C1 segment of cervical spinal cord (tissue), 14 donors: ENCODE measurements around the gene AKAP8.
"Not testable (repeated sequence)": the region's sequence is repeated elsewhere in the genome, so short reads cannot be mapped to it uniquely, and the experiment has no call there.

Experiments
- DNase-seq, 14 donors: peaks; one replicate each; lab custom pipeline; 2025; lab: John Stamatoyannopoulos, UW

Gene AKAP8

DNA sequence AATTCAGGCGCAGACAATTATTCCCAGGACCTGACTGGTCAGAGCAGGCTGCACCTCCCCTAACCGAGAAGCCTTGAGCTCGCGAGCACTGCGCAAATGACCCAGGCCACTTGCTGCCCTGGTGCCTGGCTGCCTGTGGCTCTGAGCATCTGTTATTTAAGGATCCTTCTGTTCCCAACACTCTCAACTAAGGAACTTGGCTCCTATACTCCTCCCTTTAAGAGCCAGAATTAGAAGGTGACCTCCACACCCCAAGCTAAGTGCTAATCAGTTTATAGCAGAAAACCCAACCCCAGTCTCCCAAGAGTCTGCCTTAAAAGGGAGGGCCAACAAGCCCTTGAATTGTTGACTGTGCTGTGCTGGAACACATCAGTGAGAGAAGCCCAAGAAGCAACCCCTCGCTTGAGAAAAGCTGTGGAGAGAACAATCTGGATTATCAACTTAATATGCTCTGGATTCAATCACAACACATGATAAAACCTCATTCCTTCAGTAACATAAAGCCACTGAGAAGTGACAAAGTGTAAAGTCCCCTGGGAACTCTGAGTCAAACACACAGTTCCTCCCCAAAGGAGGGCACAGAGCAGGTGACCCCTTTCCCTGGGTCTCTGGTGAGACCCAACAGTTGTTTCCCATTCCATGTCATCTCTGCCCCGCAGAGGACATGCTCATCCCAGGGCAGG is 24.7 kb upstream of the AKAP8 start:
- peak in 1 of 14 donors; percentile 83 for DNase-seq

DNA sequence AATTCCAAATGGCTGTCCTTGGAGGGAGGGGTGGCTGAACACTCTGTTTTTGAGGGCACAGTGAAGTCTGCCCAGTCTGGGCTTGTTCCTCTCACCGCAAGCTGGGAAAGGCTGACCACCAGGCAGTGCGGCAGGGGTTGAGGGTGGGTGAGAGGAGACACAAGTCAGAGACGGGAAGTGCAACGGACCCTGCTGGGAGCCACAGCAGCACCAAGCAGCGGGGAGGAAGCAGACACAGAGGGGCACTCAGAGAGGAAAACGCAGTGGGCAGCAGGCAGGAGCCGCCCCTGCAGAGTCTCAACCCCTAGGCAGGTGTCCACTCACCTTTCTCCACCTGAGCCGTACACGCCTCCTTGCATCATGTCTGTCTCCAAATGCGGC is 23.6 kb upstream of the AKAP8 start:
- DNase-seq = no peak

DNA sequence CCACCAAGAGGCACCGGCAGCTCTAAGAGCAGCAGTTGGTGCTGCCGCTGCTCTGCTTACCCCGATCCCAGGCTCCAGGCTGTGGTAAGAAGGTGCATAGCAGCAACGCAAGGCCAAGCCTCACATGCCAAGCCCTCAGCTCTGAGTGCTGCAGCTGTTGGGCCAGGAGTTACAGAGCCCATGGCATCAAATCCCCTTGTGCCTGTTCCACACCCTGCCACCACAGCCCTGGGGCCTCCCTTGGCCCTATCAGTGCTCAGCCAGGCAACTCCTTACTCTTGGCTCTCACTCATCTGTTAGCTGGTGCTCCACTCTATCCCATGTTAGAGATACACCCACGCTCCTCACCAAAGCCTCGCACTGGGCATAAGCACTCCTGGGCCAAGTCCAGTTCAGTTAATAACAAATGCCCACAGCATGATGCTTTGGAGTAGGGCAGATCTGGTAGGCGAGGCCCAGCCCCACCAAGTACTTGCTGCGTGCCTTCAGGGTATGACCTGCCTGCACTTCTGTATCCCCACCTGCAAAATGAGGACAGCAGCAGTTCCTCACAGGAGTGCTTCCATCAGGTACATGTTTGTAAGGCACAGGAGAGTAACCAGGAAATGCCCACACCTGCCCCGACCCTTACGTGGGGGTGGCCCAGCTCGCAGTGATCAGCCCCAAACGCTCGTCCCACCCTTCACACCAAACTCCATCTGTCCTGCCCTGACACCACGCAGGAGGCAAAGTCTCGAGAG is 23.0 kb upstream of the AKAP8 start:
- peak in 1 of 14 donors; percentile 57 for DNase-seq

- DNase-seq = peak in 1 of 14 donors; percentile 41
These were observed 21.8 kb upstream of the AKAP8 start for GRCh38 chr19:15401397-15401710.

GRCh38 chr19:15400521-15401396 is 21.2 kb upstream of the AKAP8 start:
- DNase-seq = peak in 1 of 14 donors; percentile 42

DNA sequence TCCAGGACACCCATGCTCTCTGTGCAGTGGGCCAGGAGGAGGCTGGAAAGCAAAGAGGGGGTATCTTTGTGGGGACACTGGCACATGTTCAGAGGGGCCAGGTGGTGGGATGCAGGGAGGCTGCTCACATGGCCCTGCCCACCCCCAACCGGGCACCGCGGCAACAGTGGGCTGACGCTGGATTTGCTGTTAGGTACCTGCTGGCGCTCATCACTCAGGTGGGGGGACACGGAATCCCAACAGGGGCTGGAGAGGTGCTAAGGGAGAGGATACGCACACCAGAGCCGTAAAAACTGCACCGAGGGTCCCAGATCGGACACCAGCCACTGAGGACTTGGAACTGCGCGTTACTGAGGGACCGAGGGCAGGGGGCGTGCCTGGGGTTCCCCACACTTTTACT is 20.0 kb upstream of the AKAP8 start:
- DNase-seq = no peak

GRCh38 chr19:15399234-15399515 is 19.6 kb upstream of the AKAP8 start:
- DNase-seq = no peak

GRCh38 chr19:15398501-15399233 is 19.1 kb upstream of the AKAP8 start:
- DNase-seq = no peak

DNA sequence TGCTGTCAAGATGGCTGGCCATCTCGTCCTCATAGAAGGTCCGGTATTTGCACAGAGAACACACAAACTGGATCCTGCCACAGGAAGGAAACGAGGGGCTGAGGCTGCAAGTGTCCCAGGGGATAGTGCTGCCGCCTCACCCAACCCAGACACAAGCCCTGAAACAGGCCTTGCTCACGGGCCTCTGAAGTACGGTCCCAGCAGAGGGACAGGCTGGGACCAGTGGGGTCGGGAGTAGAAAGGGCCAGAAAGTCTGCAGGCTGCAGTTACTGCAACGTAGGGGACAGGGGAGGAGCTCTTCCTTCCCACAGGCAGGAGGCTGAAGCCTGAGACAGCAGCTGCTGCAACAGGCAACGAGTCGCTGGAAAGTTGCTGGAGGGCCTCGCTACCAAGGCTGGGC is 18.2 kb upstream of the AKAP8 start:
- DNase-seq = no peak

- no peak for DNase-seq
These were observed 17.6 kb upstream of the AKAP8 start for GRCh38 chr19:15397236-15397635.

GRCh38 chr19:15396436-15396835 is 16.8 kb upstream of the AKAP8 start:
- no peak for DNase-seq

DNA sequence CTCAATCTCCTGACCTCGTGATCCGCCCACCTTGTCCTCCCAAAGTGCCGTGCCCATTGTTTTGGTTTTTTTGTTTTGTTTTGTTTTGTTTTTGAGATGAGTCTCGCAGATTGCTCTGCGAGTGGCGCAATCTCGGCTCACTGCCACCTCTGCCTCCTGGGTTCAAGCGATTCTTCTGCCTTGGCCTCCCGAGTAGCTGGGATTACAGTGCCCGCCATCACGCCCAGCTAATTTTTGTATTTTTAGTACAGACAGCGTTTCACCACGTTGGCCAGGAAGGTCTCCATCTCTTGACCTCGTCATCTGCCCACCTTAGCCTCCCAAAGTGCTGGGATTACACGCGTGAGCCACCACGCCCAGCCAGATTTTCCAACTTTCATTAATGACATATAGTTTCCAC is 15.7 kb upstream of the AKAP8 start:
- not testable (repeated sequence) for DNase-seq

- DNase-seq = no peak
These were observed 14.8 kb upstream of the AKAP8 start for GRCh38 chr19:15394426-15394825.

GRCh38 chr19:15393963-15394362 is 14.4 kb upstream of the AKAP8 start:
- no peak for DNase-seq

GRCh38 chr19:15390814-15391213 is 11.2 kb upstream of the AKAP8 start:
- DNase-seq = no peak

DNA sequence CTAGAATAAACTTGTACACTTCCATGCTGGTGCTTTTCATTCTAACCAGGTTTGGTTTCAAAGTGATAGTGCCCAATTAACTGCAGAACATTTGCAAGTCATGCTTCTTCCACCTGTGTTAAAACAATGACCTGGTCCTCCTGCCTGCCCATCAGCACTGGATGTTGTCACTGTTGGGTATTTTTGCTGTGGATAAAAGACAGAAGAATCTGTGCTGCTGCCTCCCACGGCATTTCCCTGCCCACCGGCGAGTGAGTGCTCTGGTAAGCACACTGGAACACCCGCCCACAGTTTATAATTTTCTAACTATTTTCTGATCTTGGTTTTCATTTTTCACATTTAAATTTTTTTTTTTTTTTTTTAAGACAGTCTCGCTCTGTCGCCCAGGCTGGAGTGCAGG is 2.3 kb upstream of the AKAP8 start:
- DNase-seq = no peak

- DNase-seq = no peak
These were observed 1.8 kb upstream of the AKAP8 start for GRCh38 chr19:15381429-15381828.

DNA sequence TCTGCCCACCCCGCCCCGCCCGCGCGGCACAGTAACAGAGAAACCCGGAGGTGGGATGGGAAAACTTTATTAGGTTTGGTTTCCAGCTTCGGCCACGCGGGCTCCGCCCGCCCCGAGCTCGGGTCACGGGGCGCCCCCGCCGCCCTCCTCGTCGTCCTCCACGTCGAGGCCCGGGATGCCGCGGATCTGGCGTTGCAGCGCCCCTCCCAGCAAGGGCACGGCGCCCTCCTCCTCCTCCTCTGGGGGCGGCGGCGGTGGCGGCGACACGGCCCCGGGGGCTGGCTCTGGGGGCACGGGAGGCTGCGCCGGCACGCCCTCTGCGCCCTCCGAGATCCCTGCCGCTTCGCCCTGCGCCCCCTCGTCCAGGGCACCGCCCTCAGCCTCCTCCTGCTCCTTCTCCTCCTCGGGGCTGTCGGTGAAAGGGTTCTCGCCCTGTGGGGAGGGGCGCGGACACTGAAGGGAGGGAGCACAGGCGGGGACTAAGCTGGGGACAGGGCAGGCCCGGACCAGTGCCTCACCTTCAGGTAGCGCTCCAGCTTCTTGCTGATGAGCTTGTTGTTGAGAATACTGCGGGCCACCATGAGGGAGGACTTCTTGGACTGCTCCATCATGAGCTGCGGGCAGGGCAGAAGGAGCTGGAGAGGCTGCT is 536 bp upstream of the AKAP8 start:
- peak in 4 of 14 donors; percentile 34 to 66 (median 57) for DNase-seq

- DNase-seq = peak in 7 of 14 donors; percentile 20 to 57 (median 39)
These were observed 979 bp downstream of the AKAP8 start for GRCh38 chr19:15378534-15379082.

GRCh38 chr19:15374796-15375440 is 4.7 kb downstream of the AKAP8 start:
- peak in 1 of 14 donors; percentile 64 for DNase-seq
